Kidney (tissue), 14 donors: Measurements from ENCODE around the gene UAP1. TPM values are rescaled to one million over a fixed set of nuclear protein-coding genes. Genes with fewer than 3 reads are reported as not detected.

Experiments used
- DNase-seq, 5 donors: peaks; one replicate each; pipeline ENCODE4 v3.0.0-alpha.2; 2013 to 2020
- FAIRE-seq: peaks from 2 replicates; lab custom pipeline; 2012; peaks lifted over from hg19 to GRCh38; lab: Jason Lieb, UNC
- H3K27ac ChIP-seq, 2 donors: one replicate each; pipeline ENCODE4 v1.7.0; 2013; ENCODE audit warnings: low read depth in 2 of 2, low read length in 2 of 2, inconsistent platforms in 1 of 2
- H3K27me3 ChIP-seq: one replicate; pipeline ENCODE4 v1.7.1; 2013; ENCODE audit warnings: low read length, inconsistent platforms; ENCODE audit not compliant: control insufficient read depth, insufficient read depth
- H3K36me3 ChIP-seq, 3 donors: one replicate each; pipeline versions ENCODE4 v1.7.0 to v1.7.1; 2013; ENCODE audit warnings: low read length in 3 of 3, control low read depth in 1 of 3, inconsistent platforms in 1 of 3; ENCODE audit not compliant: insufficient read depth in 3 of 3, control insufficient read depth in 2 of 3
- H3K4me1 ChIP-seq, 3 donors: one replicate each; pipeline versions ENCODE4 v1.7.0 to v1.7.1; 2013; ENCODE audit warnings: low read length in 3 of 3, inconsistent platforms in 1 of 3, low read depth in 1 of 3; ENCODE audit not compliant: control insufficient read depth in 2 of 3, insufficient read depth in 2 of 3
- H3K4me3 ChIP-seq, 3 donors: one replicate each; pipeline versions ENCODE4 v1.7.0 to v1.8.1; 2013; ENCODE audit warnings: low read length in 3 of 3, control low read depth in 1 of 3, inconsistent platforms in 1 of 3
- H3K9ac ChIP-seq, 3 donors: one replicate each; pipeline versions ENCODE4 v1.7.0 to v1.7.1; 2013; ENCODE audit warnings: low read length in 3 of 3, control low read depth in 1 of 3, inconsistent platforms in 1 of 3
- H3K9me3 ChIP-seq, 3 donors: one replicate each; pipeline versions ENCODE4 v1.7.0 to v1.7.1; 2013; ENCODE audit warnings: low read length in 3 of 3, control low read depth in 1 of 3, inconsistent platforms in 1 of 3; ENCODE audit not compliant: control insufficient read depth in 2 of 3, insufficient read depth in 1 of 3
- CTCF ChIP-seq: IDR thresholded peaks from 3 replicates; pipeline ENCODE4 v1.5.1; 2012; ENCODE audit warnings: mild to moderate bottlenecking, moderate library complexity, borderline replicate concordance; ENCODE audit not compliant: insufficient read depth; ENCODE audit errors: extremely low read depth
- intact Hi-C: fragments of 100-400 bp; cut with DNase I; formaldehyde crosslinking; loops from one replicate; pipeline ENCODE4 v1.11.1; 2022
- polyA plus RNA-seq: library from polyadenylated mRNA; stranded (reverse); fragments of 350-450 nt; fragmentation: Illumina TruSeq; extraction: RNeasy Lipid Tissue Mini Kit (QIAGEN cat#74804); gene quantifications from one replicate; pipeline ENCODE4 v1.2.3, GENCODE V29; 2014; ENCODE audit warnings: low read depth, low replicate concordance; ENCODE audit not compliant: insufficient read depth
- total RNA-seq: library from RNA; stranded (reverse); fragmentation: NEBNext Ultra II Directional; extraction: Animal tissue kit (Norgen Biotek cat#: 25700); gene quantifications from one replicate; pipeline ENCODE4 v1.2.1, GENCODE V29; 2021
- donor health status: control.
- donor health status: control.
- donor health status: control.
- donor health status: control.
- donor health status: control.
- donor health status: DM: yes; HTN: yes; CAD: no.
- donor health status: Normal renal cell carcinoma (clear cell type).

Gene UAP1
- total and polyA plus RNA-seq, 2 donors from 2014 or later, result 23.6 to 30.6 TPM

DNA sequence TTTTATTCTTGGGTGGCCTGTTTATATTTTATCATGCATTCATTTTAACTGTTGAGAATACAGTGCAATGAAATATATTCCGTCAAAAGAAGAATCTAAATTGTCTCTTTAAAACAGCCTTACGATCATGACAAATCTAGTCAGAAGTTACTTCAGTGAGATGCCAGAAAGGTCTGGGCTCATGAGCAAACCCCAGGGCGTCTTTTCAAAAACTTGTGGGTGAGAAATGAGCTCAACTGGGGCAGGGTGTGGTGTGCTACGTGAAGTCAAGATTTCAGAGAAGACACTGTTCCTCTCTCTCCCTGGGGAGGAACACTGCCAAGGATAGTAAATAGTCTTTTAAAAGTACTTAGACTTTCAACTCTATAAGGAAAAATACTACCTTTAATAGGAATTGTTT, 13.4 kb upstream of the UAP1 start:
- Histone ChIP-seq H3K27me3 (no peaks in the 10 kb centered on the region), H3K36me3 (no peaks in the 10 kb centered on the region), H3K9me3 (no peaks in the 10 kb centered on the region), H3K4me1 (no peaks in the 10 kb centered on the region), H3K27ac (no peak overlapping the region), H3K4me3 (no peak overlapping the region), H3K9ac (no peak overlapping the region)
- FAIRE-seq (no peak), DNase-seq (no peak)
- intact Hi-C loops, result no loop called here
- TF ChIP-seq CTCF, result no peak

GRCh38 chr1:162549001-162549400, 12.5 kb upstream of the UAP1 start:
- H3K4me1 ChIP-seq, result no peaks in the 10 kb centered on the region
- H3K36me3 ChIP-seq, result no peaks in the 10 kb centered on the region
- DNase-seq, result no peak
- FAIRE-seq, result no peak
- no peak overlapping the region for H3K4me3 ChIP-seq
- TF ChIP-seq CTCF, result no peak
- intact Hi-C loops, result no loop called here
- no peaks in the 10 kb centered on the region for H3K9me3 ChIP-seq
- H3K27ac ChIP-seq, result no peak overlapping the region
- no peaks in the 10 kb centered on the region for H3K27me3 ChIP-seq
- H3K9ac ChIP-seq, result no peak overlapping the region

- no peak for TF ChIP-seq CTCF
- intact Hi-C loops, result no loop called here
- Histone ChIP-seq H3K27ac (no peak overlapping the region), H3K9ac (no peak overlapping the region), H3K27me3 (no peaks in the 10 kb centered on the region), H3K4me3 (no peak overlapping the region), H3K9me3 (no peaks in the 10 kb centered on the region), H3K36me3 (no peaks in the 10 kb centered on the region), H3K4me1 (no peaks in the 10 kb centered on the region)
- DNase-seq (no peak), FAIRE-seq (no peak)
These were observed 10.6 kb upstream of the UAP1 start for GRCh38 chr1:162550925-162551324.
